ENCODE measurements around the gene GSC2.

Gene GSC2

DNA sequence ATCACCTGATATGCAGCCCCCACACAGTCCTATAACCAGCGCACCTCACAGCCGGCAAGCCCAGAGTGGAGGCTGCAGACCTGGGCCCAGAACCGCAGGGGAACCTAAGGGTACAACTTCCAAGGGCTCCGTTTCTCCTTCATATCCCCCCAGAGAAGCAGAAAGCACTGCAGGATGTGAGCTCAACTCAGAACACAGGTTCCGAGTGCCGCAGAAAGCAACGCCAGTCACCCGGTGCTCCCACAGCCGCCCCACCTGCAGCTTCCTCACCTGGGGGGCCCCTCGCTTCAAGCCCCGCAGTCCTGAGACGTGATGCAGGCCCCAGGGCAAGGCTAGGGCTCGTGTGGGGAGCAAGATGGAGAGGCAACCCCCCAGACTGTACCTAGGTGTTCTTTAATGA is 16.5 kb downstream of the GSC2 start:
- no peak for DNase-seq (ENCODE audit: low spot score)

DNA sequence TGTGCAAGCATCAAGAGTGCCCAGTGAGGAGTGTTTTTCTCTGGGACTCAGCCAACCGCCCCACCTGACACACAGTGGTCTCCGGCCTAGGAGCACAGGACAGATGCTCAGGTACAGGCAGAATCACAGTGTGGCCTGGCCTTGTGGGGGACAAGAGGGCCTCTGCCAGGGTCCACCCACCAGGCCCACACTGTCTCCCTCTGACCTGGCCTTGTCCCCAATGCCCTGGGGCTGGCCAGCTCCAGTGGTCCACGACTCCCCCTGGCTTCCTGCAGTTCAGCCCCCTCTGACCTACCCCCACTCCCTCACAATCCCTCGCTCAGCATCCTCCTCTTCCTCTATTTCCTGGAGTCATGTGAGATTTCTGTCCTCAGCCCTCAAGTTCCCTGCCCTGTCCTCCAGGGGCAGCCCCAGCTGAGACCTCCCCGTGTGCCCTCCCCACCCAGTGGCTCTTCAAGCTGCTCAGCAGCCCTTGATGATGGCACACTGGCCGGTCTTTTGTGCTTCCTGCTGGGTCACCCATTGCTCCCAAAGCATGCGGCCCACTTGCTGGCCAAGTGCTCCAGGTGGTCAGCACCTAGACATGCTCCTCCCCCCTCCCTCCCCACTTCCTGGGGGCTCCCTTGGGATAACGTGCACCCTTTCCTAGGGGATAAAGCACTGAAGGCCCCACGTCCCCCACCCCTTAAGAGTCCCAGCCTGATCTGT is 17.2 kb downstream of the GSC2 start:
- DNase-seq (ENCODE audit: low spot score): no peak

GRCh38 chr22:19132153-19132552 is 17.9 kb downstream of the GSC2 start:
- DNase-seq (ENCODE audit: low spot score): no peak

DNA sequence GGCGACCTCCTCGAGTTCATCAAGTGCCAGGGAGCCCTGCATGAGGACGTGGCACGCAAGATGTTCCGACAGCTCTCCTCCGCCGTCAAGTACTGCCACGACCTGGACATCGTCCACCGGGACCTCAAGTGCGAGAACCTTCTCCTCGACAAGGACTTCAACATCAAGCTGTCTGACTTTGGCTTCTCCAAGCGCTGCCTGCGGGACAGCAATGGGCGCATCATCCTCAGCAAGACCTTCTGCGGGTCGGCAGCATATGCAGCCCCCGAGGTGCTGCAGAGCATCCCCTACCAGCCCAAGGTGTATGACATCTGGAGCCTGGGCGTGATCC is 18.4 kb downstream of the GSC2 start:
- DNase-seq (ENCODE audit: low spot score): no peak

DNA sequence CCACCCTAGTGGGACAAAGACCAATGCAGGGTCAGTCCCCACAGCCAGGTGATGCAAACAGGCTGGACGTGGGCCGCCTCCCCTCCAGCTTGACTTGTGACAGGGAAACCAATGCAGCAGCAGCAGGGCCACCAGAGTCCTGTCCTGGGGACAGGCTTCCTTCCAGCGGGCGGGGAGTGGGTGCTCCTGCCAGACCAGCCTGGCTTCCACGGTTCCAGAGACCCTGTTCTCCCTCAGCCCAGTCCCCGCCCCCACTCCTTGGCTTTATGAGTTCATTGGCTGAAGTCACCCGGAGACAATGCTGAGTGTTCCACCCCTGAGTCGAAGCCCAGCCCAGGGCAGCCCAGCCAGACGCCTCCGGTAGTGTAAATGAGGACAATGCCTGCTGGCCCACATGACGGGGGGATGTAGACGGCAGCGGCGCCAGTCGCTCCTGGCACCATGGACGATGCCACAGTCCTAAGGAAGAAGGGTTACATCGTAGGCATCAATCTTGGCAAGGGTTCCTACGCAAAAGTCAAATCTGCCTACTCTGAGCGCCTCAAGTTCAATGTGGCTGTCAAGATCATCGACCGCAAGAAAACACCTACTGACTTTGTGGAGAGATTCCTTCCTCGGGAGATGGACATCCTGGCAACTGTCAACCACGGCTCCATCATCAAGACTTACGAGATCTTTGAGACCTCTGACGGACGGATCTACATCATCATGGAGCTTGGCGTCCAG is 19.0 kb downstream of the GSC2 start, which contains the start of gene TSSK2:
Gene TSSK2 (plus strand): TSS at position 350 of the 726 bp plus-strand sequence. CDS start 92 bp downstream, at position 442.
- DNase-seq (ENCODE audit: low spot score): no peak

- DNase-seq (ENCODE audit: low spot score): no peak
These were observed 20.2 kb downstream of the GSC2 start for GRCh38 chr22:19129871-19130270.

GRCh38 chr22:19128946-19129727 is 21.0 kb downstream of the GSC2 start:
- no peak for DNase-seq (ENCODE audit: low spot score)

- DNase-seq (ENCODE audit: low spot score): no peak
These were observed 22.1 kb downstream of the GSC2 start for GRCh38 chr22:19128009-19128401.

DNA sequence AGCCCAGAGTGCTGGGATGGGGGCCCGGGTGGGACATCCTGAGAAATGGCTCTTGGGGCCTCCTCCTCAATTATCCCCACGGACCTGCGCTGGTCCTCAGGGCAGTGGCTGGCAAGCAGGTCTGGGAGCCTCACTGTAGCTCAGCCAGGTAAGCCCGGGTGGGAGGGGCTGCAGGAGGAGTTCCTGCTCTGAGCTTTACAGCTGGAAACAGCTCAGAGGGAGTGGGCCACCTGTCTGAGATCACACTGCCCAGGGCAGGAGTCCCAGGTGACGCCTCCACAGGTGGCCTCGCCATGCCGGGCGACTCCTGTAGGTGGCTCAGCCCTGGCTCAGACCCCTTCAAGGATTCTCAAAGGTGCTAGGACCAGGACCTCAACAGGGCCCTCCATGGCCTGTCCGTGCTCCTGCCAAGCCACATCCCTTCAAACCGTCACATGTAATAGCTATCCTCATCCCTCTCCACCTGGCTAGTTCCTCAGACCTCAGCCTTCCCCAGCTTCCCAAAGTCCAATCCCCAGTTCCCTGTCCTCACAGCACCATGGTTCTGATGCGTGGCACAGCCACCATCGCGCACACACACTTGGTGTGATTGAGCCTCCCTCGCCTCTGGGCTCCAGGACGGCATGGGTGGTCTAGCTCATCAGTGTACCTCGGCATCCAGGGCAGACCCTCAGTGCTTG is 22.6 kb downstream of the GSC2 start:
- no peak for DNase-seq (ENCODE audit: low spot score)

- no peak for DNase-seq (ENCODE audit: low spot score)
These were observed 23.5 kb downstream of the GSC2 start for GRCh38 chr22:19126309-19127273.

DNA sequence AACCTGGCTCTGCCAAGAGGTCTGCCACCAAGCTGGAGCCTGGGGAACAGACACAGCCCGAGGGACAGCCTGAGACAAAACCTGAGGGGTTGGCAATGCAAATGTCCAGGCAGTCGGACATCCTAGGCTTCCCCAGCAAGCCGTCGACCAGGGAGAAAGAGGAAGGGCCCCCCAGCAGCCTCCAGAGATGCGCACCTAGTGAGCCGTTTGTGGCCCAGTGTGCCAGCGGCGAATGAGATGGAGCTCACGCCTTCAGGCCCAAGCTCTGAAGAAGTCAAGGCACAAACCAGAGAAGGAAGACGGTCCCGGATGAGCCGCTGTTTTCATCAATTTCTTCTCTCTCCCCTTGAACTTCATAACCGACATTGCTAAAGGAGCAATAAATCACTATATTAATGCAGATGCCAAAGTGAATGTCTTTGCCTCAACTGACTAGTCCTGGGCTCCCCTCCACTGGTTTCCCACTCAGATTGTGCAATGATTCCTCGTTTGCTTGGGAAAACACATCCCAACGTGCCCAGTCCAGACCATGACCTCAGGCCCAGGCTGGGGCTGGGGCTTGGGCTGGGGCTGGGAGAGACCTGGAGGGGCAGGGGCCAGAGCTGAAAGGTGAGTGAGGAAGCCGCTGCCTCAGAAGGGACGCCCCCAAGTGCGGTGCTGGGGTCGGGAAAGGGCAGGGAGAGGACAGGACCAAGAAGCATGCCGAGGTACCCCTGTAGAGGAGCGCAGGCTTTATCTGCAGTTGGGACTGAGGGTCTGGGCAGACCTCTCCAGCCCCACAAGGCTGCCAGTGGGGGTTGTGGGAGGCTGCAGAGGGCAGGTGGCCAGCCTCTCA is 24.4 kb downstream of the GSC2 start:
- no peak for DNase-seq (ENCODE audit: low spot score)

- DNase-seq (ENCODE audit: low spot score): no peak
These were observed 25.1 kb downstream of the GSC2 start for GRCh38 chr22:19125011-19125410.

GRCh38 chr22:19124377-19124776 is 25.7 kb downstream of the GSC2 start:
- DNase-seq (ENCODE audit: low spot score): no peak

DNA sequence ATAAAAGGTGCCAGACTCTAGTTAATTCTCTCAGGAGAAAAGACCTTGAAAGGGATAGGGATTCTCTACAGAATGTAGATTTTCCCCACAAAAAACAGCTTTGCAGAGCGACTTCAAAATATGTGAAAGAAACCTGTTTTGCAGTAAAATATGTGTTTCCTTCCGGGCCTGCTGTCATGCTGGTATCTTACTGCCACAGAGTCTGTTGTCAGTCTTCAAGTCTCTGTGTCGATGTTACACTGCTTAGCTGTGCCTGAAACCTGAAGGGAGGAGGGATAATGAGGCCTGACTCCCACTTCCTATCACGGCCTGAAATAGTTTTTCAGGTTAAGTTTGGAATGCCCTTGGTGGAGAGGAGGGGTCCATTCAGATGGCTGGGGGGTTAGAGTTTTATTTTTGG is 26.2 kb downstream of the GSC2 start:
- no peak for DNase-seq (ENCODE audit: low spot score)

GRCh38 chr22:19122752-19123492 is 27.2 kb downstream of the GSC2 start:
- peak; percentile 50 for DNase-seq (ENCODE audit: low spot score)

DNA sequence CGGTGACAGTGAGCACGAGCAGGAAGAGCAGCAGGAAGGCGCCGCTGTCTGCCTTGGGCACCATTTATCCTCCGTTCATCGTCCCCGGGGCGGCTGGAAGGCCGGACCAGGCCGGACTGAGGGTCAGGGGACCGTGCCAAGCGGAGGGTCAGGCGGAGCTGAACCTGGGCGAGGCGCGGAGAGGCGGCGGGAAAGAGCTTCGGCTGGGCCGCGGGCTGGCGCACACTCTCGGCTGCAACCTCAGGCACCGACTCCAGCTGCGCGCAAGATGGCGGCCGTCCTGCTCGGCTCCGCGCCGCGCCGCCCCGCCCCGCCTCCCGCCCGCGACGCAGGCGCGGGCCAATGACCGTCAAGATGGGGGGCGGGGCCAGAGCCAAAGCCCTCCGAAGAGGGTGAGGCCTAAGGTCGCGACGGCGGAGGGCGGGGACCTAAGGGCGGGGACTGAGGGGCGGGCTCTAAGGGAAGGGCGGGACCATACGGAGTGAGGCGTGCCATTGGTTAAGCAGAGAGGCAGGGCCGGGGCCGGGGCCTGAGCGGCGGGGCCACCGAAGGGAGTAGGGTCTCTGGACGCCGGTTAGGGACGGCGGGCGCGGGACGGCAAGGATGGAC is 27.8 kb downstream of the GSC2 start, which contains the start of gene DGCR2:
Gene DGCR2 (minus strand): TSS at position 270 of the 609 bp plus-strand sequence. CDS start 206 bp downstream, at position 64.
- peak; percentile 99 for DNase-seq (ENCODE audit: low spot score)

DNA sequence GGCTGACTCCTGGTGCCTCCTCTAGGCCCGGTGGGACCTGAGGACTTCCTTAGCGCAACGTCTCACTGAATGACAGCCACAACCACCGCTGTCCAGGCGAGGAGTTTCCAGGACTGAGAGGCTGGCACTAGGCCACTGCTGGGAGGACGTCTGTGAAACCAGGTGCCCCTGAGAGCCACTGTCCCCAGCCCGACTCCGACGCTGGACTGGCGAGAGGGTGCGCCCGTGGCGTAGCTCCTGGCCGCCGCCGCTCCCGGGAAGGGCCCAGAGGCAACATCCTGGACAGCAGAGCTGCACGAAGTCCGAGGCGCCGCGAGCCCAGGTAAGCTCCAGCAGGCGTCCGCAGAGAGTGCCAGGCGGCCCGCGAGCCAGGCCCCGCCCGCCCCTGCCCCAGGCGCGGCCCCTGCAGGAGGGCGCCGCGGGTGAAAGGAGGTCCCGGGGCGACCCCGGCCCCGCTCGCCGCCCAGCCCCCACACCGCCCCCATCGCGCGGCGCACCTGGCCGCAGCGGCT is 28.4 kb downstream of the GSC2 start:
- peak; percentile 42 for DNase-seq (ENCODE audit: low spot score)

- peak; percentile 68 for DNase-seq (ENCODE audit: low spot score)
These were observed 29.1 kb downstream of the GSC2 start for GRCh38 chr22:19120829-19121630.
